ENCODE data around the gene SRR.
A peak's percentile ranks its signal among the peaks of the same experiment; 100 is the strongest.

Gene SRR

GRCh38 chr17:2321399-2321798 lies 17.6 kb downstream of the SRR start:
- TF ChIP-seq, protein P1, sequence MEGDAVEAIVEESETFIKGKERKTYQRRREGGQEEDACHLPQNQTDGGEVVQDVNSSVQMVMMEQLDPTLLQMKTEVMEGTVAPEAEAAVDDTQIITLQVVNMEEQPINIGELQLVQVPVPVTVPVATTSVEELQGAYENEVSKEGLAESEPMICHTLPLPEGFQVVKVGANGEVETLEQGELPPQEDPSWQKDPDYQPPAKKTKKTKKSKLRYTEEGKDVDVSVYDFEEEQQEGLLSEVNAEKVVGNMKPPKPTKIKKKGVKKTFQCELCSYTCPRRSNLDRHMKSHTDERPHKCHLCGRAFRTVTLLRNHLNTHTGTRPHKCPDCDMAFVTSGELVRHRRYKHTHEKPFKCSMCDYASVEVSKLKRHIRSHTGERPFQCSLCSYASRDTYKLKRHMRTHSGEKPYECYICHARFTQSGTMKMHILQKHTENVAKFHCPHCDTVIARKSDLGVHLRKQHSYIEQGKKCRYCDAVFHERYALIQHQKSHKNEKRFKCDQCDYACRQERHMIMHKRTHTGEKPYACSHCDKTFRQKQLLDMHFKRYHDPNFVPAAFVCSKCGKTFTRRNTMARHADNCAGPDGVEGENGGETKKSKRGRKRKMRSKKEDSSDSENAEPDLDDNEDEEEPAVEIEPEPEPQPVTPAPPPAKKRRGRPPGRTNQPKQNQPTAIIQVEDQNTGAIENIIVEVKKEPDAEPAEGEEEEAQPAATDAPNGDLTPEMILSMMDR (IDR thresholded peaks at IDR 0.05) = no peak

- TF ChIP-seq, protein P1 (IDR thresholded peaks at IDR 0.05) = no peak
Observed at GRCh38 chr17:2323629-2324314, 20.0 kb downstream of the SRR start.

DNA sequence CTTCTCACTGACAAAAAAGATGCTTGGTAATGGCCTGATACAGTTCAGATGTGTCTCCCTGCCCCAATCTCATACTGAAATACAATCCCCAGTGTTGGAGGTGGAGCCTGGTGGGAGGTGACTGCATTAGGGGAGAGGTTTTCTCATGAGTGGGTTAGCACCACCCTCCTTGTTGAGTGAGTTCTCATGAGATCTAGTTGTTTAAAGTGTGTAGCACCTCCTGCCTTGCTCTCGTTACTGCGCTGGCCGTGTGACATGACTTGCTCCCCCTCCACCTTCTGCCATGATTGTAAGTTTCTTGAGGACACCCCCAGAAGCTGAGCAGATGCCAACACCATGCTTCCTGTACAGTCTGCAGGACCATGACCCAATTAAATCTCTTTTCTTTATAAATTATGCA lies 27.6 kb downstream of the SRR start:
- TF ChIP-seq, protein P1 (IDR thresholded peaks at IDR 0.05) = no peak

GRCh38 chr17:2335726-2336214 lies 32.0 kb downstream of the SRR start:
- TF ChIP-seq, protein P1 (IDR thresholded peaks at IDR 0.05) = no peak

DNA sequence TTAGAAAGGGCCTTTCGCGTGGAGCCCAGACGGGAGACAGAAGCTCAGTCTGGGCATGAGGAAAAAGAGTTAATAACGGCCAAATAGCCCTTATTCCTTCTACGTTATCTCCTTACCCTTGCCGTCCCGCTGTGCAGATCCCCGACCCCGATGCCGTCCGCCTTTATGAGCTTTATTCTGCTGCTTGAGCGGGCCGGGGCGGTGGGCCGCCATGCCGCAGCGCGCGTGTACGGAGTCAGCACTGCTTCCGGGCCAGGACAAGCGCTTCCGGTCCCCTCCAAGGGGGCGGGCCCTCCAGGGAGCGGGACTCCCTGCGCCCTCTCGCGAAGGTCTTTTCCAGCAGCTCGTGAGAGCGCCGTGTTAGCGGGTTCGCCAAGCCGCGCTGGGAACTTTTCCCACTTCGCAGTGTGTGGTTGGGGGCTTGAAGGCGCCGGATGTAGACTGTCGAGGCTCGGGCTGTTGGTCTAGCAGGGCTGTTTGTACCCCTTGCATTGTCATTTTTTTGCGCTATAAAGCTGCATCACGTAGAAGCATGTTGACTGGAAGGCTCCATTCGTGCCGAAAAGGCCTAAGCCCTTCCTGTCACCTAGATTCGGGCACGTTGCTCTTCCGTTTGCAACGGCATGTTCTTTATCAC lies 32.6 kb downstream of the SRR start, which contains the start of gene TSR1:
TSR1 (minus strand) TSS at position 243 of the 637 bp plus-strand sequence; CDS start at position 213, 30 bp downstream.
- TF ChIP-seq, protein P1 (IDR thresholded peaks at IDR 0.05) = peak; percentile 37; the same call in 1 of the 2 replicates

DNA sequence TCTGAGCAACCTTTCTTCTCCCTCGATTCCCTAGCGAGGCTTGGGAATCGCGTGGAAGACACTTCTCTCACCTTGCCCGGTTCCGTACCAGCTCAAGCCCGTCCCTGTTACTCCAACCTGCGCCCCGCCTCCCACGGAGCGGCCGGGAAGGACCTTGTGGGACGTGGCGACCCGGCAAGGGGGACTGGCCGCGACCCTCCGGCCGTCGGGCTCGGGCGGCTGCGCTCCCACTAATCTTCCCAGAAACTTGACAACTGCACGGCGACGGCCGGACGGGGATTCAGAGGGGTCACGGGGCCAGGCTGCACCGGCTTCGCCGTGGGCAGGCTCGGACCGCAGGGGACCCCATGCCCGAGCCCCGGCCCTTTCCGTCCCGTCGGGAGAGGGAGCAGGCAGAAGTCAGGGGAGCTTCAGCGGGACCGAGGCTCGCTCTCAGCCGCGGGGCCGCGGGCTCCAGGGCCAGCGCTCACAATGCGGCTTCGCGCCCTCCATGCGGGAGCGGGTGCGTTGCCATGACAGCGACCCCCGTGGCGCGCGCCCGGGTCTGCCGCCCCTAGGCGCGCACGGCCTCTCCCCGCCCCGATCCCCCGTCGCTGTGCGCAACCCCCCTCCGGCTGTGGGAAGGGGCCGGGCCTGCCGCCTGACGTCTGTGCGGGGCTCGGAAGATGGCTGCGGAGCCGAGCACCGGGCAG lies 33.2 kb downstream of the SRR start, which contains the start of gene SGSM2:
SGSM2 (plus strand) TSS at position 650 of the 692 bp plus-strand sequence. CDS start 188 bp downstream, outside the sequence.
- TF ChIP-seq, protein P1 (IDR thresholded peaks at IDR 0.05) = no peak

- TF ChIP-seq, protein P1 (IDR thresholded peaks at IDR 0.05) = no peak
Observed at GRCh38 chr17:2337544-2338314, 34.0 kb downstream of the SRR start.
